ENCODE measurements around the gene ATAD1. TPM values are rescaled to one million over a fixed set of nuclear protein-coding genes. Genes with fewer than 3 reads are reported as not detected.

The ATAD1 gene
- total RNA-seq, 1 experiment from 2014 or later, result 46.7 TPM

DNA sequence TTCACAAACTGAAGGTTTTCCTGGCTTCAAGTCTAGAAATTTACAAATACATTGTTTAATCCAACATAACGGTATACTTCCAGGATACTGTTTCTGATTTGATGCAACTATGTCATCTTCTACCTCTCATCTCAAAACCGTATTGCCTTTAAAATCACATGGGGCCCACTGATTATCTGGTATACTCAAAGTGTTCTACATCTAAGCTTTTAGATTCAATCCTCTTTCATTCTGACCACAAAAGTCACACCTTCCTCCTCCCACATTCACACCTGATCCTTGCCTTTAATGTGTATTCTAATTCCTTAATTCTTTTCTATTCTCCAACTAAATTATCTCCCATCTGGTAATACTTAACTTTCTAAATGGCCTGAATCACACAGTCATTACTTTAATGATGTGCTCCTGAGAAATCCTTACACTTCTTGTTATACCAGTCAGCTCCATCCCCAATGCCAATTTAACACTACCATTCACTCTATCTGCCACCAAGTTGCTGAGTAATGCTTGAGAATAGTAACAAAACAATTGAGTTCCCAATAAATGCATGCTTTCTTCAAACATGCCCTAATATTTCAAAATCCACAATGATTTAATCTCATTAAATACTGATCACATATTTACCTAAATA lies 13.0 kb downstream of the ATAD1 start:
- ATAC-seq (no peak), DNase-seq (ENCODE audit: low spot score) (no peak)
- Mint-ChIP-seq H3K27ac (no peak overlapping the region), H3K4me1 (peaks cover 10% of the 10 kb centered on the region), H3K9me3 (peaks cover 64% of the 10 kb centered on the region), H3K4me3 (no peak overlapping the region), H3K27me3 (ENCODE audit: low read depth) (peaks cover 3% of the 10 kb centered on the region; the same call in 1 of the 2 replicates), H3K36me3 (peaks cover 81% of the 10 kb centered on the region)
- ChIA-PET POLR2A (no interaction called here), CTCF (no interaction called here)
- TF ChIP-seq, protein P1, sequence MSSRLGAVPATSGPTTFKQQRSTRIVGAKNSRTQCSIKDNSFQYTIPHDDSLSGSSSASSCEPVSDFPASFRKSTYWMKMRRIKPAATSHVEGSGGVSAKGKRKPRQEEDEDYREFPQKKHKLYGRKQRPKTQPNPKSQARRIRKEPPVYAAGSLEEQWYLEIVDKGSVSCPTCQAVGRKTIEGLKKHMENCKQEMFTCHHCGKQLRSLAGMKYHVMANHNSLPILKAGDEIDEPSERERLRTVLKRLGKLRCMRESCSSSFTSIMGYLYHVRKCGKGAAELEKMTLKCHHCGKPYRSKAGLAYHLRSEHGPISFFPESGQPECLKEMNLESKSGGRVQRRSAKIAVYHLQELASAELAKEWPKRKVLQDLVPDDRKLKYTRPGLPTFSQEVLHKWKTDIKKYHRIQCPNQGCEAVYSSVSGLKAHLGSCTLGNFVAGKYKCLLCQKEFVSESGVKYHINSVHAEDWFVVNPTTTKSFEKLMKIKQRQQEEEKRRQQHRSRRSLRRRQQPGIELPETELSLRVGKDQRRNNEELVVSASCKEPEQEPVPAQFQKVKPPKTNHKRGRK (CRISPR knock-in tag; IDR thresholded peaks at IDR 0.05; ENCODE audit: borderline replicate concordance), result no peak
- TF ChIP-seq, protein P2, sequence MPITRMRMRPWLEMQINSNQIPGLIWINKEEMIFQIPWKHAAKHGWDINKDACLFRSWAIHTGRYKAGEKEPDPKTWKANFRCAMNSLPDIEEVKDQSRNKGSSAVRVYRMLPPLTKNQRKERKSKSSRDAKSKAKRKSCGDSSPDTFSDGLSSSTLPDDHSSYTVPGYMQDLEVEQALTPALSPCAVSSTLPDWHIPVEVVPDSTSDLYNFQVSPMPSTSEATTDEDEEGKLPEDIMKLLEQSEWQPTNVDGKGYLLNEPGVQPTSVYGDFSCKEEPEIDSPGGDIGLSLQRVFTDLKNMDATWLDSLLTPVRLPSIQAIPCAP (CRISPR knock-in tag; IDR thresholded peaks at IDR 0.05), result no peak
- TF ChIP-seq MXD4 (CRISPR knock-in tag; IDR thresholded peaks at IDR 0.05; ENCODE audit: borderline replicate concordance) (no peak), OVOL2 (CRISPR knock-in tag; IDR thresholded peaks at IDR 0.05; ENCODE audit: borderline replicate concordance) (no peak), ZNF671 (CRISPR knock-in tag; IDR thresholded peaks at IDR 0.05) (no peak), SMAD3 (CRISPR knock-in tag; IDR thresholded peaks at IDR 0.05; ENCODE audit: borderline replicate concordance) (no peak), TCF7 (CRISPR knock-in tag; IDR thresholded peaks at IDR 0.05; ENCODE audit: low read depth) (no peak)
- TF ChIP-seq, protein P3, sequence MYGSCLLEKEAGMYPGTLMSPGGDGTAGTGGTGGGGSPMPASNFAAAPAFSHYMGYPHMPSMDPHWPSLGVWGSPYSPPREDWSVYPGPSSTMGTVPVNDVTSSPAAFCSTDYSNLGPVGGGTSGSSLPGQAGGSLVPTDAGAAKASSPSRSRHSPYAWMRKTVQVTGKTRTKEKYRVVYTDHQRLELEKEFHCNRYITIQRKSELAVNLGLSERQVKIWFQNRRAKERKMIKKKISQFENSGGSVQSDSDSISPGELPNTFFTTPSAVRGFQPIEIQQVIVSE (CRISPR knock-in tag; IDR thresholded peaks at IDR 0.05; ENCODE audit: borderline replicate concordance), result no peak
- TF ChIP-seq, protein P4, sequence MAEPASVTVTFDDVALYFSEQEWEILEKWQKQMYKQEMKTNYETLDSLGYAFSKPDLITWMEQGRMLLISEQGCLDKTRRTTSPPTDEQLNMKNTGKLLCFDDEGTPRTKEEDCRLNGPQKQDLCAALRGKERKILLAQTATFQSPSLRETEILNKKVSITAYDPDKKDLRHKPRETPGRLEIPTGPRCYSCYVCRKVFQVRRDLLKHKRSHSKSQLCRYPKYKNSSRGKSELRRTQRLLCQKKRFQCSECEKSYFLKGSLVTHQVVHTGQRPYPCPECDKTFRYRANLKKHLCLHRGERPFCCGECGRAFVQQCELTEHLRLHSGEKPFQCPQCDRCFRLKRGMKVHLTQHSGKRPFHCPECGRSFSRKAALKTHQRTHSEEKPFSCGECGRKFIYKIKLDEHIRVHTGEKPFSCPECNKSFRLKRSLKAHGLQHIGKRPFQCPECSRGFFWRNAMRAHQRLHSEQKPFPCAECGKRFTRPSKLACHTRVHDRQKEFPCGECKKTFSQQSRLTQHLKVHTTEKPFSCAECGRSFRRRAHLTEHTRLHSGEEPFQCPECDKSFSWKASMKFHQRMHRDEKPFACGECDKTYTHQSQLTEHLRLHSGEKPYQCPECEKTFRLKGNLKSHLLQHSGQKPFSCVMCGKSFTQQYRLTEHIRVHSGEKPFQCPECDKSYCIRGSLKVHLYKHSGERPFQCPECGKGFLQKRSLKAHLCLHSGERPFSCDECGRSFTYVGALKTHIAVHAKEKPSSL (CRISPR knock-in tag; conservative IDR thresholded peaks at IDR 0.05), result no peak
- TF ChIP-seq, protein P5, sequence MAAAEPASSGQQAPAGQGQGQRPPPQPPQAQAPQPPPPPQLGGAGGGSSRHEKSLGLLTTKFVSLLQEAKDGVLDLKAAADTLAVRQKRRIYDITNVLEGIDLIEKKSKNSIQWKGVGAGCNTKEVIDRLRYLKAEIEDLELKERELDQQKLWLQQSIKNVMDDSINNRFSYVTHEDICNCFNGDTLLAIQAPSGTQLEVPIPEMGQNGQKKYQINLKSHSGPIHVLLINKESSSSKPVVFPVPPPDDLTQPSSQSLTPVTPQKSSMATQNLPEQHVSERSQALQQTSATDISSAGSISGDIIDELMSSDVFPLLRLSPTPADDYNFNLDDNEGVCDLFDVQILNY (CRISPR knock-in tag; IDR thresholded peaks at IDR 0.05), result no peak

DNA sequence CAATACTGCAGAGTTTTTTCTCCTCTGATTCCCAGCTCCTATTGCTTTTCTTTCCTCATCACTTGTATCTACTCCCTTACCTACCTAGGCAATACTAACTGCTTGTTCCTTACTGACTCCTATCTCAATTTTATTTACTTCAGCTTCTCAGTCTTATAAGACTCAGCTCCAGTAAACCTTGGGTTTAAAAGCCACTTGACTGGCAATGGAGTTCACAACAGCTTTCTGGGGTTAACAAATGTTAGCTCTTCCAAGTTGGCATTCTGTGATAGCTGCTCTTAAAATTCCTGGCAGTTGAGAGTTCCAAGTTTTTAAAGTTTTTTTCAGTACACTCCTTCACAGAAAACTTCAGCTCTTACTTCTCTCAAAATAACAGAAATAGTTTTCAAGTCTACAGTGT lies 14.2 kb downstream of the ATAD1 start:
- DNase-seq (ENCODE audit: low spot score), result no peak
- ChIA-PET CTCF (no interaction called here), POLR2A (no interaction called here)
- Mint-ChIP-seq H3K36me3 (peaks cover 89% of the 10 kb centered on the region), H3K4me3 (no peak overlapping the region), H3K4me1 (peaks cover 13% of the 10 kb centered on the region), H3K27me3 (ENCODE audit: low read depth) (peaks cover 3% of the 10 kb centered on the region; the same call in 1 of the 2 replicates), H3K27ac (no peak overlapping the region), H3K9me3 (peaks cover 75% of the 10 kb centered on the region)
- no peak for ATAC-seq
- TF ChIP-seq, protein P2 (CRISPR knock-in tag; IDR thresholded peaks at IDR 0.05), result no peak
- TF ChIP-seq ZNF263 (CRISPR knock-in tag; IDR thresholded peaks at IDR 0.05; ENCODE audit: low read depth) (no peak), ELF4 (CRISPR knock-in tag; IDR thresholded peaks at IDR 0.05; ENCODE audit: low read depth) (no peak), SP1 (CRISPR knock-in tag; conservative IDR thresholded peaks at IDR 0.05) (no peak), FOXP1 (CRISPR knock-in tag; IDR thresholded peaks at IDR 0.05; ENCODE audit: borderline replicate concordance) (no peak)
- TF ChIP-seq, protein P5 (CRISPR knock-in tag; IDR thresholded peaks at IDR 0.05), result no peak
- TF ChIP-seq, protein P6, sequence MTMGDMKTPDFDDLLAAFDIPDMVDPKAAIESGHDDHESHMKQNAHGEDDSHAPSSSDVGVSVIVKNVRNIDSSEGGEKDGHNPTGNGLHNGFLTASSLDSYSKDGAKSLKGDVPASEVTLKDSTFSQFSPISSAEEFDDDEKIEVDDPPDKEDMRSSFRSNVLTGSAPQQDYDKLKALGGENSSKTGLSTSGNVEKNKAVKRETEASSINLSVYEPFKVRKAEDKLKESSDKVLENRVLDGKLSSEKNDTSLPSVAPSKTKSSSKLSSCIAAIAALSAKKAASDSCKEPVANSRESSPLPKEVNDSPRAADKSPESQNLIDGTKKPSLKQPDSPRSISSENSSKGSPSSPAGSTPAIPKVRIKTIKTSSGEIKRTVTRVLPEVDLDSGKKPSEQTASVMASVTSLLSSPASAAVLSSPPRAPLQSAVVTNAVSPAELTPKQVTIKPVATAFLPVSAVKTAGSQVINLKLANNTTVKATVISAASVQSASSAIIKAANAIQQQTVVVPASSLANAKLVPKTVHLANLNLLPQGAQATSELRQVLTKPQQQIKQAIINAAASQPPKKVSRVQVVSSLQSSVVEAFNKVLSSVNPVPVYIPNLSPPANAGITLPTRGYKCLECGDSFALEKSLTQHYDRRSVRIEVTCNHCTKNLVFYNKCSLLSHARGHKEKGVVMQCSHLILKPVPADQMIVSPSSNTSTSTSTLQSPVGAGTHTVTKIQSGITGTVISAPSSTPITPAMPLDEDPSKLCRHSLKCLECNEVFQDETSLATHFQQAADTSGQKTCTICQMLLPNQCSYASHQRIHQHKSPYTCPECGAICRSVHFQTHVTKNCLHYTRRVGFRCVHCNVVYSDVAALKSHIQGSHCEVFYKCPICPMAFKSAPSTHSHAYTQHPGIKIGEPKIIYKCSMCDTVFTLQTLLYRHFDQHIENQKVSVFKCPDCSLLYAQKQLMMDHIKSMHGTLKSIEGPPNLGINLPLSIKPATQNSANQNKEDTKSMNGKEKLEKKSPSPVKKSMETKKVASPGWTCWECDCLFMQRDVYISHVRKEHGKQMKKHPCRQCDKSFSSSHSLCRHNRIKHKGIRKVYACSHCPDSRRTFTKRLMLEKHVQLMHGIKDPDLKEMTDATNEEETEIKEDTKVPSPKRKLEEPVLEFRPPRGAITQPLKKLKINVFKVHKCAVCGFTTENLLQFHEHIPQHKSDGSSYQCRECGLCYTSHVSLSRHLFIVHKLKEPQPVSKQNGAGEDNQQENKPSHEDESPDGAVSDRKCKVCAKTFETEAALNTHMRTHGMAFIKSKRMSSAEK (CRISPR knock-in tag; IDR thresholded peaks at IDR 0.05; ENCODE audit: borderline replicate concordance), result no peak
- TF ChIP-seq, protein P7, sequence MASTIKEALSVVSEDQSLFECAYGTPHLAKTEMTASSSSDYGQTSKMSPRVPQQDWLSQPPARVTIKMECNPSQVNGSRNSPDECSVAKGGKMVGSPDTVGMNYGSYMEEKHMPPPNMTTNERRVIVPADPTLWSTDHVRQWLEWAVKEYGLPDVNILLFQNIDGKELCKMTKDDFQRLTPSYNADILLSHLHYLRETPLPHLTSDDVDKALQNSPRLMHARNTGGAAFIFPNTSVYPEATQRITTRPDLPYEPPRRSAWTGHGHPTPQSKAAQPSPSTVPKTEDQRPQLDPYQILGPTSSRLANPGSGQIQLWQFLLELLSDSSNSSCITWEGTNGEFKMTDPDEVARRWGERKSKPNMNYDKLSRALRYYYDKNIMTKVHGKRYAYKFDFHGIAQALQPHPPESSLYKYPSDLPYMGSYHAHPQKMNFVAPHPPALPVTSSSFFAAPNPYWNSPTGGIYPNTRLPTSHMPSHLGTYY (CRISPR knock-in tag; IDR thresholded peaks at IDR 0.05), result no peak

All from WTC11 (cell line).